ENCODE results near the gene TGFB2.

- TF ChIP-seq CTCF (conservative IDR thresholded peaks at IDR 0.05; ENCODE audit: low read length) (peak; percentile 90), EZH2phosphoT487 (IDR thresholded peaks at IDR 0.05; ENCODE audit: borderline replicate concordance, low read depth, low read length) (no peak)
These were observed 5.8 kb upstream of the TGFB2 start for GRCh38 chr1:218339267-218339831.
